ENCODE results near the gene MX1. TPM values are rescaled to one million over a fixed set of nuclear protein-coding genes. Genes with fewer than 3 reads are reported as not detected.
"Not testable (repeated sequence)": the region's sequence is repeated elsewhere in the genome, so short reads cannot be mapped to it uniquely, and the experiment has no call there.

The MX1 gene
- total RNA-seq, 1 donor from 2014 or later: 3.3 TPM

DNA sequence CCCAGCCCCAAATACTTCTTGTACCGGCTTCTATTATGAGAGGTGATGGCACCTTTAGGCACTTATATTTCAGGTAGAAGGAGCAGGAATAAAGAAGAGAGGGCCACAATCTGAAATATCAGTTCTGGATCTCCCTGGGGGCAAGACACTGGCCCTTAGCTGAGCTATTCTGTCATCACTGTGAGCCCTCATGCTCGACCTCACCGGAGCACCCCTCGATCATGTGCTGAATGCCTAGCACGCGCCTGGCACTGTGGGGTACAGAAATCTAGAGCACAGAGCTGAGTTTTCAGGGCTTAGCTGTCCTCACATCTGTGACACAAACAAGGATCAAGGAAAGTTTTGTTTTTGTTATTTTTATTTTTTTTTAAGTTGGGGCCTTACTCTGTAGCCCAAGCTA lies 7.6 kb upstream of the MX1 start:
- peaks cover 11% of the 10 kb centered on the region for H3K27me3 Mint-ChIP-seq (ENCODE audit: low read depth)
- H3K4me3 Mint-ChIP-seq: no peak overlapping the region
- H3K36me3 Mint-ChIP-seq (ENCODE audit: low read depth): no peaks in the 10 kb centered on the region
- TF ChIP-seq, protein P1, sequence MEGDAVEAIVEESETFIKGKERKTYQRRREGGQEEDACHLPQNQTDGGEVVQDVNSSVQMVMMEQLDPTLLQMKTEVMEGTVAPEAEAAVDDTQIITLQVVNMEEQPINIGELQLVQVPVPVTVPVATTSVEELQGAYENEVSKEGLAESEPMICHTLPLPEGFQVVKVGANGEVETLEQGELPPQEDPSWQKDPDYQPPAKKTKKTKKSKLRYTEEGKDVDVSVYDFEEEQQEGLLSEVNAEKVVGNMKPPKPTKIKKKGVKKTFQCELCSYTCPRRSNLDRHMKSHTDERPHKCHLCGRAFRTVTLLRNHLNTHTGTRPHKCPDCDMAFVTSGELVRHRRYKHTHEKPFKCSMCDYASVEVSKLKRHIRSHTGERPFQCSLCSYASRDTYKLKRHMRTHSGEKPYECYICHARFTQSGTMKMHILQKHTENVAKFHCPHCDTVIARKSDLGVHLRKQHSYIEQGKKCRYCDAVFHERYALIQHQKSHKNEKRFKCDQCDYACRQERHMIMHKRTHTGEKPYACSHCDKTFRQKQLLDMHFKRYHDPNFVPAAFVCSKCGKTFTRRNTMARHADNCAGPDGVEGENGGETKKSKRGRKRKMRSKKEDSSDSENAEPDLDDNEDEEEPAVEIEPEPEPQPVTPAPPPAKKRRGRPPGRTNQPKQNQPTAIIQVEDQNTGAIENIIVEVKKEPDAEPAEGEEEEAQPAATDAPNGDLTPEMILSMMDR (conservative IDR thresholded peaks at IDR 0.05): no peak
- H3K9me3 Mint-ChIP-seq: peaks cover 13% of the 10 kb centered on the region
- no peak for DNase-seq (ENCODE audit: low read depth, low spot score)
- peaks cover 13% of the 10 kb centered on the region for H3K4me1 Mint-ChIP-seq
- H3K27ac Mint-ChIP-seq (ENCODE audit: unreplicated experiment): no peak overlapping the region

DNA sequence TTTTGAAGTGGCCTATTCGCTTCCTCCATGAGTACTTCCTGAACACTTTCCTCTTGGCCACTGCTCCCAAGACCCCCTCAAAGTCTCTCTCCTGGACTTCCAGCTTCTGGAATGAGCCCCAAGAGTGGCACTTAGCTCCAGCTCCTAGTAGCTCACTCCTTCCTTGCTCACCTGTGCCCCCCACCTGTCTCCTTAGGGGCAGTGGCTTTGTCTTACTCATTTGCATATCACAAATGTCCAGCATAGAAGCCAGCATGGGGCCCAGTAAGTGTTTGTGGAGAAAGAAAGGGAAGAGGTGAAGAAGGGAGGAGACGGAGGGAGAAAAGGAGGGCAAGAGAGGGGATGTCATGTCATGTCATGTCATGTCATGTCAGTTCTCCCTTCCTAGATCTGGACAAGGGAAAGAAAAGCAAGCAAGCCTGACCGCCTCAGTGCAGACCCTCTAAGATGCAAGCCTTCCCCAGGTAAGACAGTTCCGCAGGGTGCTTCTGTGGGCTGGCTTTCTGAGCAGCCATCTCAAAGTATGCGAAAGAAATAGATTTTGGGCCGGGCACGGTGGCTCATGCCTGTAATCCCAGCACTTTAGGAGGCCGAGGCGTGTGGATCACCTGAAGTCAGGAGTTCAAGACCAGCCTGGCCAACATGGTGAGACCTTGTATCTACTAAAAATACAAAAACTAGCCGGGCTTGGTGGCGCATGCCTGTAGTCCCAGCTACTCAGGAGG lies 6.9 kb upstream of the MX1 start:
- H3K4me1 Mint-ChIP-seq: peaks cover 13% of the 10 kb centered on the region
- peaks cover 13% of the 10 kb centered on the region for H3K9me3 Mint-ChIP-seq
- no peaks in the 10 kb centered on the region for H3K36me3 Mint-ChIP-seq (ENCODE audit: low read depth)
- DNase-seq (ENCODE audit: low read depth, low spot score): no peak
- peaks cover 11% of the 10 kb centered on the region for H3K27me3 Mint-ChIP-seq (ENCODE audit: low read depth)
- H3K4me3 Mint-ChIP-seq: peak overlapping the region; percentile 83
- H3K27ac Mint-ChIP-seq (ENCODE audit: unreplicated experiment): no peak overlapping the region
- TF ChIP-seq, protein P1 (conservative IDR thresholded peaks at IDR 0.05): no peak

DNA sequence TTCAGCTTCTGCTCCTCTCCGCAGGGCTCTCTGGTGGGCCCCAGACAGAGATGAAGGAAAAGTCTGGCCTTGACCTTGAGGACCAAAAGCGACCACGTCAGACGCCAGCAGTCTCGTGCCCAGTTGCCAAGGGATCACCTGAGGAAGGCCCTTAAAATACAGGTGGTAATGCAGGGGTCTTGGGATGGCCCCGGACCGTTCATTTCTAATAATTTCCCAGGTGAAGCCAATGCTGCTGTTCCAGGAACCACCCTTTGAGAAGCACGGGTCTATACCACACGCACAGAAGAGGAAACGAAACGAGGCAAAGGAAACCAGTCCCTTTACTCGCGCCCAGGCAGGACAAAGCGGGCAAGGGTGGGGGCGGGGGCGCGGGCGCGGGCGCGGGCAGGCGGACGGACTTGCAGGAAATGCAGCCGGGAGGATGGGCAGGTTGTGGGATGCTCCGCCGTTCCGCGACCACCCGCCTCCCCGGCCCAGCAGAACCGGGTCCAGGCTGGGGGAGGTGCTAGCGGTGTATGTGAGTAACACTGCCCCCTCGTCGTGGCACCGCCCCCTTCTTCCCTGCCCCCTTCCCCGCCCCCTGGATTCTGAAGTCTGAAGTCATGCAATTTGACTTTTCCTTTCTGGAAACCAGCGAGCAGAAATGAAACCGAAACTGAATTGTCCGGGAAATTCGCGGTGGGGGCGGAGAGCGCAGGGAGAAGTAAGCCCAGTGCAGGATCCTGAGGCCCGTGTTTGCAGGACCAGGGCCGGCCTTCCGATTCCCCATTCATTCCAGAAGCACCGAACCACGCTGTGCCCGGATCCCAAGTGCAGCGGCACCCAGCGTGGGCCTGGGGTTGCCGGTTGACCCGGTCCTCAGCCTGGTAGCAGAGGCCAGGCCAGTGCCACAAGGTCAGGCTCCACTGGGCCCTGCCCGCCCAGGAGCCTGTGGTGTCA lies 5.8 kb upstream of the MX1 start:
- Mint-ChIP-seq H3K9me3 (peaks cover 7% of the 10 kb centered on the region), H3K4me3 (peak overlapping the region; percentile 83), H3K27me3 (ENCODE audit: low read depth) (peaks cover 10% of the 10 kb centered on the region), H3K36me3 (ENCODE audit: low read depth) (no peaks in the 10 kb centered on the region), H3K4me1 (peaks cover 13% of the 10 kb centered on the region), H3K27ac (ENCODE audit: unreplicated experiment) (peak overlapping the region; percentile 97)
- TF ChIP-seq, protein P1 (conservative IDR thresholded peaks at IDR 0.05): no peak
- DNase-seq (ENCODE audit: low read depth, low spot score): peak; percentile 45

DNA sequence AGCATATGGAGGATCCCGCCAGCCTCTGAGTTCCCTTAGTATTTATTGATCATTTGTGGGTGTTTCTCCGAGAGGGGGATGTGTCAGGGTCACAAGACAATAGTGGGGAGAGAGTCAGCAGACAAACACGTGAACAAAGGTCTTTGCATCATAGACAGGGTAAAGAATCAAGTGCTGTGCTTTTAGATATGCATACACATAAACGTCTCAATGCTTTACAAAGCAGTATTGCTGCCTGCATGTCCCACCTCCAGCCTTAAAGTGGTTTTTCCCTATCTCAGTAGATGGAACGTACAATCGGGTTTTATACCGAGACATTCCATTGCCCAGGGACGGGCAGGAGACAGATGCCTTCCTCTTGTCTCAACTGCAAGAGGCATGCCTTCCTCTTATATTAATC lies 5.0 kb upstream of the MX1 start:
- peak overlapping the region; percentile 78 for H3K27ac Mint-ChIP-seq (ENCODE audit: unreplicated experiment)
- peaks cover 13% of the 10 kb centered on the region for H3K4me1 Mint-ChIP-seq
- not testable (repeated sequence) for H3K36me3 Mint-ChIP-seq (ENCODE audit: low read depth); DNase-seq (ENCODE audit: low read depth, low spot score); H3K9me3 Mint-ChIP-seq
- H3K4me3 Mint-ChIP-seq: peak overlapping the region; percentile 83
- H3K27me3 Mint-ChIP-seq (ENCODE audit: low read depth): peaks cover 13% of the 10 kb centered on the region

DNA sequence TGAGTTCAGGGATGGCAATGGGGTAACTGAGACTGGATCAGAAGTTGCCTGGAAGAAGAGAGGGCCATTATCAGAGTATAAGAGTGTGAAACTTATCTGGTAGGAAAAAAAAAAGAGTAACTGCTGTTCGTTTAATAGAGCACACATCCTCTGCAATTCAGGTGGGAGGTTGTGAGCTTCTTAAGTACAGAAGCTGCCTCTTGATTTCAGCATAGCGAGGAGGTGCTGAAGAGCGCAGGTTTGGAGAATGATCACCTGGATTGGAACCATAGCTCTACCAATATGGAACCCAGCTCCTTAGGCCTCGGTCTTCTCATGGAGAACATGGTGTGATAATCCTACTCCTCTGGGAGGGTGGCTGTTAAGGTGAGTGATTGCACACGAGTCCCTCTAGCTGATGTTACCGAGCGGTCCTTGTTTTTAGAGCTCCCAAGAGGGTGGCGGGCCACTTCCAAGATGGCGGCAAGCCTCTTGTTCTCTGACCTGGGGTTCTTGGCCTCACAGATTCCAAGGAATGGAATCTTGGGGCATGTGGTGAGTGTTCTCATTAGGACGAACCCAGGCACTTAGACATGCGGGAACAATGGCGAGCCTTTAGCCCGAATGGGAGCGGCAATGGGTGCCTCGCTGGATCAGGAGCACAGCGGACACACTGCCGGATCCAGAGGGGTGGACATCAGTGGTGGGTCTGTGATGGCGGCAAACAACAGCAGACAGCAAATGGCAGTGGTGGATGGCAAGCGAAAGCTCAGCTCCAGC lies 3.3 kb upstream of the MX1 start:
- Mint-ChIP-seq H3K9me3 (no peaks in the 10 kb centered on the region), H3K27me3 (ENCODE audit: low read depth) (peaks cover 29% of the 10 kb centered on the region), H3K36me3 (ENCODE audit: low read depth) (no peaks in the 10 kb centered on the region), H3K4me3 (peak overlapping the region; percentile 57), H3K4me1 (peaks cover 13% of the 10 kb centered on the region), H3K27ac (ENCODE audit: unreplicated experiment) (no peak overlapping the region)
- no peak for DNase-seq (ENCODE audit: low read depth, low spot score)
- TF ChIP-seq, protein P1 (conservative IDR thresholded peaks at IDR 0.05): no peak

DNA sequence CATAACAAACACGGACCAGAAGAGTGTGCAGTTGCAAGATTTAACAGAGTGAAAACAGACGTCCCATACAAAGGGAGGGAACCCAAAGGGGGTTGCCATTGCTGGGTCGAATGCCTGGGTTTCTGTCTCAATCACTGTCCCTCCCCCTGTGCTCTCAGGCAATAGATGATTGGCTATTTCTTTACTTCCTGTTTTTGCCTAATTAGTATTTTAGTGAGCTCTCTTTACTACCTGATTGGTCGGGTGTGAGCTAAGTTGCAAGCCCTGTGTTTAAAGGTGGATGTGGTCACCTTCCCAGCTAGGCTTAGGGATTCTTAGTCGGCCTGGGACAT lies 2.8 kb upstream of the MX1 start:
- H3K4me3 Mint-ChIP-seq: peak overlapping the region; percentile 59
- H3K27me3 Mint-ChIP-seq (ENCODE audit: low read depth): peaks cover 35% of the 10 kb centered on the region
- not testable (repeated sequence) for DNase-seq (ENCODE audit: low read depth, low spot score); H3K36me3 Mint-ChIP-seq (ENCODE audit: low read depth); H3K27ac Mint-ChIP-seq (ENCODE audit: unreplicated experiment); H3K9me3 Mint-ChIP-seq
- peaks cover 13% of the 10 kb centered on the region for H3K4me1 Mint-ChIP-seq
